B cell (primary cell): ENCODE data around the gene SELE. TPM values are rescaled to one million over a fixed set of nuclear protein-coding genes. Genes with fewer than 3 reads are reported as not detected.
A peak's percentile ranks its signal among the peaks of the same experiment; 100 is the strongest.

Experiments used
- ATAC-seq: fragments of 200-7000 bp; cut with Tn5 transposase; one replicate; pipeline ENCODE4 v1.10.0; 2021; ENCODE audit warnings: low read depth, mild to moderate bottlenecking, moderate number of reproducible peaks, moderate library complexity
- CTCF ChIA-PET: fragments of 350-600 bp; sonication (Branson Sonifier 250); formaldehyde crosslinking; loops from one replicate; lab custom pipeline; 2021; ENCODE audit warnings: antibody characterized with exemption, inconsistent platforms; lab: Charles Lee
- POLR2A ChIA-PET: fragments of 350-600 bp; sonication (Branson Sonifier 250); formaldehyde crosslinking; loops from one replicate; lab custom pipeline; 2021; ENCODE audit warnings: antibody characterized with exemption; lab: Charles Lee
- DNase-seq: peaks from one replicate; pipeline ENCODE4 v3.0.0; 2013
- H2AFZ ChIP-seq: 2 replicates; pipeline ENCODE4 v1.6.1; 2012; ENCODE audit warnings: mild to moderate bottlenecking, low read depth, low read length; ENCODE audit not compliant: insufficient read depth, poor library complexity, severe bottlenecking
- H3K27ac ChIP-seq, 2 donors: 1 replicate in 1 of 2; 2 replicates in 1 of 2; pipeline ENCODE4 v1.5.1; 2012 to 2013; ENCODE audit warnings: low read length in 2 of 2, mild to moderate bottlenecking in 2 of 2, moderate library complexity in 1 of 2
- H3K27me3 ChIP-seq, 4 experiments: fragments of 200-600 bp in 1 of 4; sonication (generic) in 1 of 4; replicated peaks in 1 of 4; 1 replicate in 2 of 4; 2 replicates in 2 of 4; pipeline versions ENCODE4 v1.6.1 to v1.7.0; 2013 to 2016; ENCODE audit warnings: low read length in 3 of 4, mild to moderate bottlenecking in 2 of 4, mixed read lengths in 1 of 4, moderate library complexity in 1 of 4; ENCODE audit not compliant: insufficient read depth in 4 of 4, control insufficient read depth in 3 of 4; ENCODE audit errors: control extremely low read depth in 1 of 4
- H3K36me3 ChIP-seq, 2 experiments: replicated peaks in 1 of 2; 1 replicate in 1 of 2; 2 replicates in 1 of 2; pipeline versions ENCODE4 v1.6.1 to v1.7.1; 2013; ENCODE audit warnings: low read length in 1 of 2; ENCODE audit not compliant: insufficient read depth in 2 of 2, control insufficient read depth in 1 of 2; ENCODE audit errors: control extremely low read depth in 1 of 2, extremely low read depth in 1 of 2
- H3K4me1 ChIP-seq, 2 donors: fragments of 200-600 bp in 1 of 2; sonication (generic) in 1 of 2; 1 replicate in 1 of 2; 2 replicates in 1 of 2; pipeline versions ENCODE4 v1.5.1 to v1.6.1; 2013 to 2017; ENCODE audit warnings: low read length in 2 of 2; ENCODE audit not compliant: control insufficient read depth in 2 of 2, insufficient read depth in 2 of 2
- H3K4me2 ChIP-seq: replicated peaks from 2 replicates; pipeline ENCODE3; 2012; ENCODE audit warnings: mild to moderate bottlenecking, low read depth, low read length; ENCODE audit not compliant: poor library complexity, severe bottlenecking
- H3K4me3 ChIP-seq, 5 experiments: fragments of 200-600 bp in 1 of 5; sonication (generic) in 1 of 5; 1 replicate in 3 of 5; 2 replicates in 2 of 5; pipeline versions ENCODE4 v1.5.1 to v1.7.0; 2011 to 2016; ENCODE audit warnings: low read length in 4 of 5, mild to moderate bottlenecking in 4 of 5, low read depth in 2 of 5, control low read depth in 1 of 5, moderate library complexity in 1 of 5; ENCODE audit not compliant: insufficient read depth in 1 of 5; ENCODE audit errors: control extremely low read depth in 1 of 5, extremely low read depth in 1 of 5
- H3K79me2 ChIP-seq: fragments of 200-600 bp; sonication (generic); one replicate; pipeline ENCODE4 v1.6.0; 2016; ENCODE audit warnings: low read length; ENCODE audit not compliant: control insufficient read depth, insufficient read depth
- H3K9ac ChIP-seq: fragments of 200-600 bp; sonication (generic); 2 replicates; pipeline ENCODE4 v1.6.1; 2017; ENCODE audit warnings: mild to moderate bottlenecking, low read length, moderate library complexity
- H3K9me3 ChIP-seq, 3 donors: one replicate each; pipeline versions ENCODE4 v1.6.1 to v1.7.1; 2013; ENCODE audit warnings: low read length in 2 of 3; ENCODE audit not compliant: control insufficient read depth in 2 of 3, insufficient read depth in 1 of 3; ENCODE audit errors: control extremely low read depth in 1 of 3
- H4K20me1 ChIP-seq: 2 replicates; pipeline ENCODE4 v1.6.0; 2012; ENCODE audit warnings: mild to moderate bottlenecking, low read length; ENCODE audit not compliant: insufficient read depth, control insufficient read depth, poor library complexity, severe bottlenecking
- H3K27ac Mint-ChIP-seq: one replicate; pipeline ENCODE4 v1.8.0; 2021; ENCODE audit warnings: mixed read lengths
- H3K27me3 Mint-ChIP-seq: one replicate; pipeline ENCODE4 v1.8.0; 2021; ENCODE audit warnings: mixed read lengths
- H3K4me1 Mint-ChIP-seq: one replicate; pipeline ENCODE4 v1.8.0; 2021; ENCODE audit warnings: mixed read lengths
- H3K4me3 Mint-ChIP-seq: one replicate; pipeline ENCODE4 v1.8.0; 2021; ENCODE audit warnings: mixed read lengths
- H3K9me3 Mint-ChIP-seq: one replicate; pipeline ENCODE4 v1.8.0; 2022; ENCODE audit warnings: mixed read lengths; ENCODE audit not compliant: insufficient read depth
- EZH2 ChIP-seq: IDR thresholded peaks from 2 replicates; pipeline ENCODE4 v1.6.1; 2012; ENCODE audit warnings: borderline replicate concordance, low read depth, mild to moderate bottlenecking, moderate library complexity, low read length; ENCODE audit not compliant: insufficient read depth, poor library complexity, severe bottlenecking
- WGBS: methylation state at CpG from one replicate; pipeline ENCODE4 v1.1.5; 2013; ENCODE audit warnings: missing lambda C conversion rate; ENCODE audit not compliant: insufficient coverage; 5-methylcytosine and 5-hydroxymethylcytosine counted together
- intact Hi-C: fragments of 100-400 bp; cut with micrococcal nuclease; formaldehyde crosslinking; loops from one replicate; pipeline ENCODE4 v1.10.0; 2022
- polyA plus RNA-seq: library from polyadenylated mRNA; depleted of rRNA; stranded (reverse); fragments of >200 nt; gene quantifications from 2 replicates; pipeline ENCODE4 v1.2.3, GENCODE V29; 2012
- total RNA-seq, 2 donors: library from RNA; stranded (reverse); fragments of 120-200 nt in 1 of 2; gene quantifications; 1 replicate in 1 of 2; 2 replicates in 1 of 2; pipeline versions ENCODE4 v1.2.3 to v1.2.4, GENCODE V29; 2013 to 2022
- TF ChIP-seq, protein P1 (sequence below): fragments of 200-600 bp; IDR thresholded peaks from one replicate; pipeline ENCODE4 v1.8.0; 2022; ENCODE audit warnings: antibody characterized with exemption, mild to moderate bottlenecking

The SELE gene
- total and polyA plus RNA-seq, 2 donors (not counting 1 experiment from before 2014, with no cell fraction given), result not detected

DNA sequence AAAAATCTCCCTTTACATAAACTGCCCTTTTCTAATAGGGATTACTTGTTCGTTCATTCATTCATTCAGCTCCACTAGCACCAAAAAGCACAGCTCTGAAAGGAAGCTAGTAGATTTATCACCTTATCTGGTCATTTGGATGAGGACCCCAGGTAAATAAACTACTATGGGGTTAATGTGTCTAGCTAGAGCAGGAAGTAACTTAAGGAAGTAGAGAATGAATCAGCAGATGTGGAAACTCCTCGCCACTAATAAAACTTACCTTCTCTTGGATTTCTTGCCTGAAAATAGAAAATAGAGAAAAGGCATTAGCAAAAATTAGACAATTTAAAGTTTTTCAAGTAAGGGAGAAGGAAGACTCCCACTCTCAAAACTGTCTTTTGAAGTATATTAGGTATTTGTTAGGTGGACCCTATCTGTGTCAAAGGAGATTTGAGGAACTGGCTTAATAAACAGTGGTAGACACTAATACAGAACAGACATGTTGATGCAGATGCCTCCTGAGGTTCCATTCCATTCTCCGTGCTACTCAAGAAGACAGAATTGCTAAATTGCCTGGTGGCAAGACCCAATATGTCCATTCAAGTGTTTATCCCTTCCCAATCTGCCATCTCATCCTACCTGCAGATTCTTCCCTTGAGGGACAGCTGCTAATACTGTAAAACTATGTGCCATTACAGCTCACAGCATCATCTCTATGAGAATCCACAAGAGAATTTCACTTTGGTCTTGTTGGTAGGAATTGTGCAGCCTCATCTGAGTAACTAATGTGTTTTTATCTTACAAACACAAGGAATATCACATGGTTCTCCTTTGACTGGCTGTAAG, 37.4 kb downstream of the SELE start:
- Histone ChIP-seq H3K9me3 (no peaks in the 10 kb centered on the region), H3K9ac (no peak overlapping the region), H3K4me3 (peak overlapping the region in 3 of 5 experiments; percentile 2 to 30 (median 7)), H2AFZ (no peak overlapping the region), H3K27ac (peak overlapping the region; percentile 87 to 88), H3K79me2 (peaks cover 35% of the 10 kb centered on the region), H3K4me2 (peak overlapping the region; percentile 56), H3K27me3 (no peaks in the 10 kb centered on the region), H3K4me1 (peaks cover 98 to 99% of the 10 kb centered on the region in 2 donors), H3K36me3 (peaks cover 15 to 71% of the 10 kb centered on the region in 2 experiments), H4K20me1 (no peaks in the 10 kb centered on the region)
- DNase-seq (peak; percentile 34), ATAC-seq (no peak)
- CTCF ChIA-PET, result interaction anchor here (1.0 to 9.8 kb wide), 8 partner anchors 11 to 110 kb away, joined by 3 to 240 read pairs (median 11); partner anchors contain the start of gene F5
- H3K4me1 Mint-ChIP-seq, result peaks cover 93% of the 10 kb centered on the region
- WGBS, result 0% methylated on average over 1 of the region's 3 CpGs
- POLR2A ChIA-PET, result interaction anchor here (0.7 to 2.9 kb wide), 8 partner anchors 9 to 95 kb away, joined by 3 to 15 read pairs (median 5); no protein-coding TSS in a partner anchor
- peak overlapping the region; percentile 83 for H3K4me3 Mint-ChIP-seq
- H3K27ac Mint-ChIP-seq, result peak overlapping the region; percentile 97
- TF ChIP-seq, protein P1, sequence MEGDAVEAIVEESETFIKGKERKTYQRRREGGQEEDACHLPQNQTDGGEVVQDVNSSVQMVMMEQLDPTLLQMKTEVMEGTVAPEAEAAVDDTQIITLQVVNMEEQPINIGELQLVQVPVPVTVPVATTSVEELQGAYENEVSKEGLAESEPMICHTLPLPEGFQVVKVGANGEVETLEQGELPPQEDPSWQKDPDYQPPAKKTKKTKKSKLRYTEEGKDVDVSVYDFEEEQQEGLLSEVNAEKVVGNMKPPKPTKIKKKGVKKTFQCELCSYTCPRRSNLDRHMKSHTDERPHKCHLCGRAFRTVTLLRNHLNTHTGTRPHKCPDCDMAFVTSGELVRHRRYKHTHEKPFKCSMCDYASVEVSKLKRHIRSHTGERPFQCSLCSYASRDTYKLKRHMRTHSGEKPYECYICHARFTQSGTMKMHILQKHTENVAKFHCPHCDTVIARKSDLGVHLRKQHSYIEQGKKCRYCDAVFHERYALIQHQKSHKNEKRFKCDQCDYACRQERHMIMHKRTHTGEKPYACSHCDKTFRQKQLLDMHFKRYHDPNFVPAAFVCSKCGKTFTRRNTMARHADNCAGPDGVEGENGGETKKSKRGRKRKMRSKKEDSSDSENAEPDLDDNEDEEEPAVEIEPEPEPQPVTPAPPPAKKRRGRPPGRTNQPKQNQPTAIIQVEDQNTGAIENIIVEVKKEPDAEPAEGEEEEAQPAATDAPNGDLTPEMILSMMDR, result no peak
- TF ChIP-seq EZH2, result no peak
- no peaks in the 10 kb centered on the region for H3K9me3 Mint-ChIP-seq
- intact Hi-C loops, result loop anchor here (1.0 kb wide), 1 partner anchor 12 kb away; no protein-coding TSS in a partner anchor
- no peaks in the 10 kb centered on the region for H3K27me3 Mint-ChIP-seq
